Nephron progenitor cell (in vitro differentiated cells): ENCODE measurements around the gene PI3.
"Not testable (repeated sequence)": the region's sequence is repeated elsewhere in the genome, so short reads cannot be mapped to it uniquely, and the experiment has no call there.

Experiments used
- DNase-seq: peaks from one replicate; pipeline ENCODE4 v3.0.0; 2021
- H3K27ac Mint-ChIP-seq: 2 replicates; pipeline ENCODE4 v1.8.0; 2021; ENCODE audit warnings: mild to moderate bottlenecking, moderate library complexity, mixed read lengths
- H3K27me3 Mint-ChIP-seq: 2 replicates; pipeline ENCODE4 v1.8.0; 2021; ENCODE audit warnings: mild to moderate bottlenecking, low read depth, mixed read lengths; ENCODE audit not compliant: poor library complexity
- H3K36me3 Mint-ChIP-seq: 2 replicates; pipeline ENCODE4 v1.8.0; 2021; ENCODE audit warnings: low read depth, mixed read lengths
- H3K4me1 Mint-ChIP-seq: 2 replicates; pipeline ENCODE4 v1.8.0; 2021; ENCODE audit warnings: mixed read lengths
- H3K4me3 Mint-ChIP-seq: 2 replicates; pipeline ENCODE4 v1.8.0; 2021; ENCODE audit warnings: mild to moderate bottlenecking, moderate library complexity, mixed read lengths
- H3K9me3 Mint-ChIP-seq: 2 replicates; pipeline ENCODE4 v1.8.0; 2021; ENCODE audit warnings: mild to moderate bottlenecking, moderate library complexity, mixed read lengths
- CTCF ChIP-seq: fragments of 200-600 bp; sonication (generic); IDR thresholded peaks from 2 replicates; pipeline ENCODE4 v1.5.0; 2021; ENCODE audit warnings: antibody characterized with exemption

The PI3 gene

GRCh38 chr20:45174434-45175364 is at the start of gene PI3:
Gene PI3, plus strand, starts transcription at chr20:45174902. Its CDS starts 21 bp downstream, at chr20:45174923.
- Mint-ChIP-seq H3K4me1 (no peaks in the 10 kb centered on the region), H3K27ac (no peak within 1 kb of the TSS), H3K27me3 (peaks cover 17% of the 10 kb centered on the region), H3K36me3 (no peaks in the 10 kb centered on the region), H3K4me3 (no peak within 1 kb of the TSS), H3K9me3 (peaks cover 12% of the 10 kb centered on the region)
- DNase-seq, result no peak
- no peak for TF ChIP-seq CTCF

GRCh38 chr20:45128099-45128498 is 46.6 kb upstream of the PI3 start:
- DNase-seq, result no peak
- Mint-ChIP-seq H3K4me3 (no peak overlapping the region), H3K27me3 (peaks cover 63% of the 10 kb centered on the region), H3K9me3 (no peaks in the 10 kb centered on the region), H3K4me1 (no peaks in the 10 kb centered on the region), H3K36me3 (no peaks in the 10 kb centered on the region), H3K27ac (no peak overlapping the region)
- no peak for TF ChIP-seq CTCF

GRCh38 chr20:45136911-45137310 is 37.8 kb upstream of the PI3 start:
- Mint-ChIP-seq H3K9me3 (no peaks in the 10 kb centered on the region), H3K27ac (no peak overlapping the region), H3K27me3 (peaks cover 34% of the 10 kb centered on the region), H3K4me3 (no peak overlapping the region), H3K4me1 (no peaks in the 10 kb centered on the region), H3K36me3 (no peaks in the 10 kb centered on the region)
- no peak for TF ChIP-seq CTCF
- DNase-seq, result no peak

GRCh38 chr20:45138561-45139300 is 36.0 kb upstream of the PI3 start:
- Mint-ChIP-seq H3K4me1 (no peaks in the 10 kb centered on the region), H3K4me3 (no peak overlapping the region), H3K36me3 (no peaks in the 10 kb centered on the region), H3K27me3 (peaks cover 21% of the 10 kb centered on the region), H3K9me3 (no peaks in the 10 kb centered on the region), H3K27ac (no peak overlapping the region)
- peak; percentile 74 for DNase-seq
- TF ChIP-seq CTCF, result peak; percentile 64

- DNase-seq, H3K9me3 Mint-ChIP-seq, H3K27ac Mint-ChIP-seq, H3K4me3 Mint-ChIP-seq, H3K36me3 Mint-ChIP-seq, H3K4me1 Mint-ChIP-seq: not testable (repeated sequence)
- H3K27me3 Mint-ChIP-seq, result peaks cover 25% of the 10 kb centered on the region
These were observed 34.8 kb upstream of the PI3 start for GRCh38 chr20:45139733-45140375.

- Mint-ChIP-seq H3K4me1 (no peaks in the 10 kb centered on the region), H3K27me3 (peaks cover 26% of the 10 kb centered on the region), H3K9me3 (no peaks in the 10 kb centered on the region), H3K4me3 (no peak overlapping the region), H3K27ac (no peak overlapping the region), H3K36me3 (no peaks in the 10 kb centered on the region)
- DNase-seq, result no peak
- TF ChIP-seq CTCF, result no peak
These were observed 33.9 kb upstream of the PI3 start for GRCh38 chr20:45140836-45141235.
